HG03175 (cell line): ENCODE data around the gene CASP10.

Experiments
- ATAC-seq: cut with Tn5 transposase; IDR thresholded peaks from one replicate; pipeline ENCODE4 v1.9.1; 2021; ENCODE audit warnings: mild to moderate bottlenecking, moderate library complexity; ENCODE audit not compliant: unreplicated experiment

The CASP10 gene

DNA sequence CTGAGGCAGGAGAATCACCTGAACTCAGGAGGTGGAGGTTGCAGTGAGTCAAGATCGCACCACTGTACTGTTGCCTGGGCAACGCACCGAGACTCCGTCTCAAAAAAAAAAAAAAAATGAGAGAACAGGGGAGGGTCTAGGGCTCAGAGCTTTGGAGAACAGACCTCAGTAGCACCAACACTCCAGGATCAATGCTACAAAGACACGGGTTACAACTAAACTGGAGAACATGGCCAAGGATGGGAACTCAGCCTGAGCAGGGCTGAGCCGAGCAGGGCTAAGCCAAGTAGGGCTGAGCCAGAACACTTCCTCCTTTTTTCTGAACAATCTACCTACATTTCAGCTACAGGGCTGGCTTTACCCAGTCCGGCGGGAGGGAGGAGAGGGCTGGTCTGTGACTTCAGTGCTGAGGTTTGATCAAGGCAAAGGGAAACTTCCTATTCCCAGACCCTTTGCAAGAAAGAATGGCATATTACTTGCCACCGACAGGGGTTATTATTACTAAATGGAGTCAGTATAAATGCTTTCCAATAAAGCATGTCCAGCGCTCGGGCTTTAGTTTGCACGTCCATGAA is 74.5 kb downstream of the CASP10 start:
- ATAC-seq: peak; percentile 43

DNA sequence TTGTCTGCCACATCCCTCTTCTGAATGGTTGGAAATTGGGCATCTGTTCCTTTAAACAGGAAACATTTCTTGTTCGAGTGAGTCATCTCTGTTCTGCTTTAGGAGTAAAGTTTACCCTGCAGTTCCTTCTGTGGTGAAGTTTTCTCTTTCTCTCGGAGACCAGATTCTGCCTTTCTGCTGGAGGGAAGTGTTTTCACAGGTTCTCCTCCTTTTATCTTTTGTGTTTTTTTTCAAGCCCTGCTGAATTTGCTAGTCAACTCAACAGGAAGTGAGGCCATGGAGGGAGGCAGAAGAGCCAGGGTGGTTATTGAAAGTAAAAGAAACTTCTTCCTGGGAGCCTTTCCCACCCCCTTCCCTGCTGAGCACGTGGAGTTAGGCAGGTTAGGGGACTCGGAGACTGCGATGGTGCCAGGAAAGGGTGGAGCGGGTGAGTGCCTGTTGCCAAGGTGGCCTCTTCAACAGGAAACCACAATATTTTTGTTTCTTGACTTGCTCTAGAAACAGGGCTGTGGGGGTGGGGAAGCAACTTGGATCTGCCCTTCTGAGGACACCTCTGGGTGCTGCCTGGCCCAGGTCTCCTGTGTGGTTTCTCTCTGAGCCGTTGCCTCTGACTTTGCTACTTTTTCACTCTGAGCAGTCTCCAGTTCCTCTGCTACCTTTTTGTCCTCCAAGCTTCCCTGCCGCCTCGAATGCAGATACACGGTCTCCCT is 75.2 kb downstream of the CASP10 start:
- ATAC-seq: peak; percentile 64

- peak; percentile 9 for ATAC-seq
Observed at GRCh38 chr2:201258666-201259615, 76.0 kb downstream of the CASP10 start.

DNA sequence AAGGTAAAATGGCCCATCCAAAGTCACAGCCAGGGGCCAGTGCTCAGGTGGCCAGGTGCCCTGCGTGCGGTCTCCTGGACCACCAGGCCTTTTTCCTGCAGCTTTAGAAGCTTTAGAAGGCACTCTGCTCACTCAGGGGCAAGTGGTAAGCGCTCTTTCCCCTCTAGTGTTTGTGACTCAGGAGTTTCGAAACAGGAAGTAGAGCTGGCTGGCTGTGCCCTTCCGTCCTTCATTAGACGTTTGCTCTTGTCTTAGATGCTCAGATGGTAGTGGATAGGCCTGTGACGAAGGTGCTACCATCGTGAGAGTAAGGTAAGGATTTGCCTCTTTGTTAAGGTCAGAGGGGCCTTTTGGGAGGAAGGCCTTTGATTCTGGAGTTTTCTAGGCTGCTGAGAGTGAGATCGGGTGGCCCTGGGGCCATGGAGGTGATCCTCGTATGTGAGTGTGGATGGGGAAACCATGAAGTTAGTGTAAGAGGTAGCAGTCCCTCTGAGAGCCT is 77.4 kb downstream of the CASP10 start, which contains the start of gene CASP8:
Gene CASP8 (plus strand): TSS at position 235 of the 499 bp plus-strand sequence. CDS start 5,951 bp downstream, outside the sequence.
- peak; percentile 39 for ATAC-seq

DNA sequence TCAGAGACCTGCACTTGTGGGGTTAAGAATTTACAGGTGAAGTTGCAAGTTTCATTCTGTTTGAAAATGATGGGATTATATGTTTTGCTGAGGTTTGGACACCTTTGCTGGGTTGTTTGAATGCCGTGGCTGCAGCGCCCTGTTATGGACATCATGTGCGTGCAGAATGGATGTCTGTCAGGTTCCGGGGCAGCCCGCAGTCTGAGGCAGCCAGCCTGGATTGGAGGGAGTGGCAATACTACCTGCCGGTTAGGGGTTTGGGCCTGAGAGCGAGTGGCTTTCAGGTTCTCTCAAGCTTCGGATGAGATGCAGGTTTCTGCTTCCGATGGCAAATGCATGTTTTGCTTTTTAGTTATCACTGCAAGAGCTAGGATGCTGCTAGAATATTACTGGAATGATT is 78.5 kb downstream of the CASP10 start:
- ATAC-seq: no peak

DNA sequence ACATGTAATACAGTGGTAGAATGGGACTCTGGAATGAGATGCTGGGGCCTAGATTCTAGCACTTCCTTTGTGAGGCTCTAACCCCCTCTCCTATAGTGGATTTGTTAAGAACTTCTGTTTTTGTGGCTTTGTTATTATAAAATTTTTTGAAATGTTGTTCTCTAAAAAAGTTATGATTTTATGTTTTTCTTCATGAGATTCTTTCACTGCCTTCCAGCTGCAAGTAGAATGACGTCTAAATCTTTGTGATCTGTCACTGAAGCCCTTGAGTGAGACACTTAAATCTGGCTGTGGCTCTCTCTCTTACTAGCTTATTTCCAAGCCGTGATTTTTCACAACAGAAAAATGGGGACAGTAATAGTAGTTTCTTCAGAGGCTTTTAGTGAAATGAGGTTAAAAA is 79.0 kb downstream of the CASP10 start:
- no peak for ATAC-seq

GRCh38 chr2:201262718-201263117 is 79.8 kb downstream of the CASP10 start:
- no peak for ATAC-seq

- no peak for ATAC-seq
Observed at GRCh38 chr2:201263779-201264178, 80.8 kb downstream of the CASP10 start.

- no peak for ATAC-seq
Observed at GRCh38 chr2:201264472-201265173, 81.7 kb downstream of the CASP10 start.

DNA sequence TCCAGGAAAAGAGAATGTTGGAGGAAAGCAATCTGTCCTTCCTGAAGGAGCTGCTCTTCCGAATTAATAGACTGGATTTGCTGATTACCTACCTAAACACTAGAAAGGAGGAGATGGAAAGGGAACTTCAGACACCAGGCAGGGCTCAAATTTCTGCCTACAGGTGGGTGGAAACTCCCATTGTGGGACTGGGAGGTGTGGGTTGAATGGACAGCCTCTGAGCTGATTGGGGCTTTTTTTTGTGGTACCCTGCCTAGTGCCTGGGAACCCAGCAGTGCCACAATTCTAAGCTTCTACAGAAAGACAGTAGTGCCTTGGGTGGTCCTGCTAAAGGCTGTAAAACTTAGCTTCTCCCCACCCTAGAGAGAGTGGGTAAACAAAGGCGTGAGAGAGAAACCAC is 83.7 kb downstream of the CASP10 start:
- no peak for ATAC-seq

GRCh38 chr2:201267278-201268030 is 84.5 kb downstream of the CASP10 start:
- no peak for ATAC-seq

DNA sequence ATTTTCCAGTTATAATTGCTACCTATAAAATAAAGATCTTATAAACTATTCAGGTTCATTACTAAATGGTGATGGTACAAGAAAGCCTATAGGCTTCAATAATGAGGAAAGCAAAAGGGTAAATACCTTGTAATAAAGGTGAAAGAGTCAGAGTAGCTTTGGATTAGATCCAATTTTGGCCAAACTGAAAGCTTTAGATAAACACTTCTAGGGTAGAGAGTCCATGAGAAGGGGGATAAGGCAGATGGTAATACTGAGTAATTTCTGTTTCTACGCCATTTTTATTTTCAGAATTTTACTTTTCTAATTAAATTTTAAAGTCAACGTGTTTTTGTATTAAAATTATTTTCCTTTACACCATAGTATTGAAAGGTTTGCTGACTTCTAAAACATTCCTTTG is 86.8 kb downstream of the CASP10 start:
- ATAC-seq: no peak

DNA sequence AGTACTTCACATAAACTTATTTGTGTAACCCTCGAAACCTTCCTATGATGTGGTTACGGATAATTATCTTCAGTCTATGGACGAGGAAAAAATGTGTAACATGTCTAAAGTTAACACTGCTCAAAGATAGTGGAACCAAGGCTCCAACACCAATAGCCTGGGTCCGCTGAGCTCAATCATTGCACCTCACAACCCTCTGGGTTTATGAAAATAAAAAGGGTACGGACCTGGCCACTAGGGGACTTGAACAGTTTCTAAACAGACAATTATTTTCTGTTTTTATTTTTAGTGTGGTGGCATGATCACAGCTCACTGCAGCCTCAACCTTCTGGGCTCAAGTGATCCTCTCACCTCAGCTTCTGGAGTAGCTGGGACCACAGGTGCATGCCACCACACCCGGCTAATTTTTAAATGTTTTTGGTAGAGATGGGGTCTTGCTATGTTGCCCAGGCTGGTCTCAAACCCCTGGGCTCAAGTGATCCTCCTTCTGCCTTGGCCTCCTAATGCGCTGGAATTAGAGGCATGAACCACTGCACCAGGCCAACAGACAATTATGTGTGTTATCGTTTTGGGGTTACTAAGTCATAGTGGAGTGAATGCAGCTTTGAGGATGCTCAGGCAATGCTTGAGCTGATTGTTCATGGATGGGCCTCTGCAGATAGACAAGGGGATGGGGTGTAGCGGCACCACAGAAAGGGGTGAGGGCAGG is 87.5 kb downstream of the CASP10 start:
- ATAC-seq: no peak

- ATAC-seq: no peak
Observed at GRCh38 chr2:201271917-201272316, 89.0 kb downstream of the CASP10 start.

DNA sequence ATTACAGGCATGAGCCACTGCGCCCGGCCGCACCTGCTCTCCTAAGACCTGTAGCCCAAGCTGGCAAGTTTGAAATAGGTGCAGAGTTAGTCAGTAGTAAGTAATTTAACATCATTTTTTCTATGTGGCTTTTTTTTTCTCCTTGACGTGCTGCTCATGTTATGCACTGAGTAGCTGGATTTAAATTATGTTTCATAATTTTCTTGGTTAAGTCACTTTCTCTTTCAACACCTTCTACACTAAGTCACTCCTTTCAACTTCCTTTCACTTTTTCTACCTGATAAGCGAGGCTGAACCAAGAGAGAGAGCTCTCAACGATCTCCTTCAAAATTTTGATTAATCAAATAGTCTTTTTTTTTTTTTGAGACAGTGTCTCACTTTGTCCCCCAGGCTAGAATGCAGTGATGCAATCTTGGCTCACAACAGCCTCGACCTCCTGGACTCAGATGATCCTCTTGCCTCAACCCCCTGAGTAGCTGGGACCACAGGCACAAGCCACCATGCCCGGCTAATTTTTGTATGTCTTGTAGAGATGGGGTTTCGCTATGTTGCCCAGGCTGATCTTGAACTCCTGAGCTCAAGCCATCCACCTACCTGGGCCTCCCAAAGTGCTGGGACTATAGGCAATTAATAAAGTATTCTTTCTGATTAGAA is 90.5 kb downstream of the CASP10 start:
- no peak for ATAC-seq

- no peak for ATAC-seq
Observed at GRCh38 chr2:201275069-201275468, 92.1 kb downstream of the CASP10 start.

GRCh38 chr2:201275990-201276389 is 93.0 kb downstream of the CASP10 start:
- no peak for ATAC-seq

DNA sequence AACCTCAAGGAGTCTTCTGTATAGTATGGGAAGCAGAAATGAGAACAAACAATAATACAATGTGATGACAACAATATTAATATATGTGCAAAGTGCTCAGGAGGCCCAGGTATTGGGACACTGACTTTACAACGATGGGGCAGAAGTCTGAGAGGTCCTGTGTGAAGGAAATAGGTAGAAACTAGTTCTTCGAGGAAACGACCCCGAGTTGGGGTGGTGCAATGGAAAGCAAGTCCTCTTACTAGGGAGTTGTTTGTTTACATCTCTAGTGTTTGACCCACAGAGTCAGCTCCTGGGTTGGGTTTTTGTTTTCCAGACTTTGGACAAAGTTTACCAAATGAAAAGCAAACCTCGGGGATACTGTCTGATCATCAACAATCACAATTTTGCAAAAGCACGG is 93.6 kb downstream of the CASP10 start:
- ATAC-seq: no peak
